Adrenal gland (tissue), 5 donors: ENCODE data around the gene SP140L.

Experiments used
- CTCF ChIP-seq, 6 experiments: fragments of 450-650 bp in 4 of 6; fragments of 200-600 bp in 2 of 6; sonication (generic) in 1 of 6; IDR thresholded peaks; 1 replicate in 5 of 6; 2 replicates in 1 of 6; pipeline versions ENCODE4 v1.5.1 to v1.8.0; 2016 to 2021; ENCODE audit warnings: antibody characterized with exemption in 6 of 6, mild to moderate bottlenecking in 2 of 6, moderate library complexity in 1 of 6
- POLR2A ChIP-seq, 2 donors: fragments of 450-650 bp; IDR thresholded peaks; one replicate each; pipeline ENCODE4 v1.6.1; 2017; ENCODE audit warnings: antibody characterized with exemption in 2 of 2, mild to moderate bottlenecking in 2 of 2, moderate library complexity in 1 of 2
- donor health status: DM: no; HTN: no; CAD: no.

GRCh38 chr2:230327418-230328154, 593 bp downstream of the SP140L start:
- no peak for TF ChIP-seq CTCF (IDR thresholded peaks at IDR 0.05)
- TF ChIP-seq POLR2A (IDR thresholded peaks at IDR 0.05) = no peak
